Hepatocyte (in vitro differentiated cells): ENCODE measurements around the gene TBC1D20. TPM values are rescaled to one million over a fixed set of nuclear protein-coding genes. Genes with fewer than 3 reads are reported as not detected.

Experiments
- DNase-seq: peaks from one replicate; pipeline ENCODE4 v3.0.0-alpha.2; 2016; ENCODE audit warnings: low spot score
- H2AFZ ChIP-seq: fragments of 200-600 bp; sonication (generic); 2 replicates; pipeline ENCODE4 v1.6.0; 2016; ENCODE audit warnings: antibody characterized with exemption, mild to moderate bottlenecking
- H3K27ac ChIP-seq: fragments of 200-600 bp; sonication (generic); 2 replicates; pipeline ENCODE4 v1.5.1; 2016; ENCODE audit warnings: mild to moderate bottlenecking
- H3K27me3 ChIP-seq: fragments of 200-600 bp; sonication (generic); 2 replicates; pipeline ENCODE4 v1.6.1; 2016
- H3K36me3 ChIP-seq: fragments of 200-600 bp; sonication (generic); replicated peaks from 2 replicates; pipeline ENCODE4 v1.5.1; 2016; ENCODE audit warnings: low read depth; ENCODE audit not compliant: insufficient read depth
- H3K4me1 ChIP-seq: fragments of 200-600 bp; sonication (generic); 2 replicates; pipeline ENCODE4 v1.5.1; 2016; ENCODE audit warnings: mild to moderate bottlenecking, moderate library complexity; ENCODE audit not compliant: insufficient read depth
- H3K4me2 ChIP-seq: fragments of 200-600 bp; sonication (generic); 2 replicates; pipeline ENCODE4 v1.6.0; 2016
- H3K4me3 ChIP-seq: fragments of 200-600 bp; sonication (generic); 2 replicates; pipeline ENCODE4 v1.5.1; 2016; ENCODE audit warnings: mild to moderate bottlenecking
- H3K79me2 ChIP-seq: fragments of 200-600 bp; sonication (generic); 2 replicates; pipeline ENCODE4 v1.6.0; 2017; ENCODE audit warnings: mild to moderate bottlenecking
- H3K9me2 ChIP-seq: fragments of 200-600 bp; sonication (generic); replicated peaks from 2 replicates; pipeline ENCODE4 v1.6.0; 2017; ENCODE audit warnings: mild to moderate bottlenecking; ENCODE audit not compliant: insufficient read depth
- H3K9me3 ChIP-seq: fragments of 200-600 bp; sonication (generic); 2 replicates; pipeline ENCODE4 v1.5.1; 2016; ENCODE audit warnings: low read depth, mild to moderate bottlenecking
- H4K20me1 ChIP-seq: fragments of 200-600 bp; sonication (generic); 2 replicates; pipeline ENCODE4 v1.6.0; 2016; ENCODE audit warnings: mild to moderate bottlenecking; ENCODE audit not compliant: insufficient read depth, poor library complexity, severe bottlenecking
- EZH2 ChIP-seq: fragments of 200-600 bp; sonication (generic); IDR thresholded peaks from 2 replicates; pipeline ENCODE4 v1.6.1; 2016; ENCODE audit warnings: antibody characterized with exemption, mild to moderate bottlenecking, borderline replicate concordance
- EZH2phosphoT487 ChIP-seq: fragments of 200-600 bp; sonication (generic); IDR thresholded peaks from one replicate; pipeline ENCODE4 v1.6.1; 2018; ENCODE audit warnings: antibody characterized with exemption, mild to moderate bottlenecking, low read depth, moderate library complexity; ENCODE audit not compliant: unreplicated experiment, severe bottlenecking
- WGBS: methylation state at CpG from one replicate; pipeline ENCODE4 v1.1.6; 2016; ENCODE audit warnings: low lambda C conversion rate; ENCODE audit errors: missing lambda C conversion rate; 5-methylcytosine and 5-hydroxymethylcytosine counted together
- polyA plus RNA-seq: library from polyadenylated mRNA; unstranded; fragments of >200 nt; fragmentation: Nextera tagmentation; extraction: Ambion mirVana; gene quantifications from 2 replicates; pipeline ENCODE4 v1.2.1, GENCODE V29; 2016
- total RNA-seq: library from RNA; depleted of rRNA; stranded (reverse); fragments of >200 nt; gene quantifications from 2 replicates; pipeline ENCODE4 v1.2.3, GENCODE V29; 2014
- TF ChIP-seq, protein P1 (sequence below): fragments of 200-600 bp; sonication (generic); IDR thresholded peaks from 2 replicates; pipeline ENCODE4 v1.5.1; 2016; ENCODE audit warnings: antibody characterized with exemption, mild to moderate bottlenecking; ENCODE audit not compliant: poor library complexity

TBC1D20 gene
- total and polyA plus RNA-seq, 2 experiments from 2014 or later, result 32.8 to 35.8 TPM

GRCh38 chr20:403582-403957 is 58.8 kb downstream of the TBC1D20 start:
- Histone ChIP-seq H3K9me2 (no peaks in the 10 kb centered on the region), H3K36me3 (no peaks in the 10 kb centered on the region), H3K79me2 (peaks cover 4% of the 10 kb centered on the region), H3K4me2 (no peak overlapping the region), H3K4me3 (no peak overlapping the region), H3K27me3 (no peaks in the 10 kb centered on the region), H3K27ac (no peak overlapping the region), H3K9me3 (no peaks in the 10 kb centered on the region), H3K4me1 (peaks cover 12% of the 10 kb centered on the region), H4K20me1 (no peaks in the 10 kb centered on the region), H2AFZ (no peak overlapping the region)
- 93% methylated on average over 3 of the region's 3 CpGs for WGBS
- DNase-seq, result no peak
- TF ChIP-seq, protein P1, sequence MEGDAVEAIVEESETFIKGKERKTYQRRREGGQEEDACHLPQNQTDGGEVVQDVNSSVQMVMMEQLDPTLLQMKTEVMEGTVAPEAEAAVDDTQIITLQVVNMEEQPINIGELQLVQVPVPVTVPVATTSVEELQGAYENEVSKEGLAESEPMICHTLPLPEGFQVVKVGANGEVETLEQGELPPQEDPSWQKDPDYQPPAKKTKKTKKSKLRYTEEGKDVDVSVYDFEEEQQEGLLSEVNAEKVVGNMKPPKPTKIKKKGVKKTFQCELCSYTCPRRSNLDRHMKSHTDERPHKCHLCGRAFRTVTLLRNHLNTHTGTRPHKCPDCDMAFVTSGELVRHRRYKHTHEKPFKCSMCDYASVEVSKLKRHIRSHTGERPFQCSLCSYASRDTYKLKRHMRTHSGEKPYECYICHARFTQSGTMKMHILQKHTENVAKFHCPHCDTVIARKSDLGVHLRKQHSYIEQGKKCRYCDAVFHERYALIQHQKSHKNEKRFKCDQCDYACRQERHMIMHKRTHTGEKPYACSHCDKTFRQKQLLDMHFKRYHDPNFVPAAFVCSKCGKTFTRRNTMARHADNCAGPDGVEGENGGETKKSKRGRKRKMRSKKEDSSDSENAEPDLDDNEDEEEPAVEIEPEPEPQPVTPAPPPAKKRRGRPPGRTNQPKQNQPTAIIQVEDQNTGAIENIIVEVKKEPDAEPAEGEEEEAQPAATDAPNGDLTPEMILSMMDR, result no peak

DNA sequence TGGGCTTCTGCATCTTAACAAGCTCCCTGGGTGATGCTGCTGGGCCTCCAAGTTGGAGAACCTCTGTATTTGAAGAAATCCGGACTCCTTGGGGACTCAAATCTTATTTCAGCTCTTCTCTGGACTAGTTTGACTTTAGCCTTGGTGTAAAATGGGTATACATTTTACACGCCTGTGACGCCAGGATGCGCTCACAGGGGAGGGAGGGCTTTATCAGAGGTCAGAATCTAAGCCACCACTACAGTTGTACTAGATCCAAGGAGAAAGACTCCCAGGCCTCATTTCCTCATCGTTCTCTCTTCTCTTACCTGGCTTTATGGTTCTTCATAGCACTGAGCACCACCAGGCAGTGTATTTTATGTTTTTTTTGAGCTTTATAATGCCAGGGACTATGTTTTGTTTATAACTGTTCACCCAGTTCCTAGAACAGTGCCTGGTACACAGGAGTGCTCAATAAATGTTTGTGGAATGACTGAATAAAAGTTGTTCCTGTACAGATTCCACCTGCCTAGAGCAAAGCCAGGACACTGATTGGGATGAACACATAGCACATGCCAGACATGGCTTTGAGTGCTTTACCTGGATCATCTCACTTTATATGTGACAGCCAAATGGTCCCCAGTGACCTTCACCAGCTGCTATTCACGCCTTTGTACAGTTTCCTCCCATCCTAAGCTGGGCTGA is 59.3 kb downstream of the TBC1D20 start:
- Histone ChIP-seq H2AFZ (no peak overlapping the region), H3K27me3 (no peaks in the 10 kb centered on the region), H3K4me1 (peaks cover 12% of the 10 kb centered on the region), H3K9me3 (no peaks in the 10 kb centered on the region), H3K9me2 (no peaks in the 10 kb centered on the region), H3K79me2 (no peaks in the 10 kb centered on the region), H3K36me3 (no peaks in the 10 kb centered on the region), H3K4me3 (no peak overlapping the region), H4K20me1 (no peaks in the 10 kb centered on the region), H3K4me2 (no peak overlapping the region), H3K27ac (peak overlapping the region; percentile 92)
- TF ChIP-seq EZH2phosphoT487, result no peak
- TF ChIP-seq EZH2, result no peak
- TF ChIP-seq, protein P1, result no peak
- WGBS, result 78% methylated on average over 6 of the region's 6 CpGs
- no peak for DNase-seq

DNA sequence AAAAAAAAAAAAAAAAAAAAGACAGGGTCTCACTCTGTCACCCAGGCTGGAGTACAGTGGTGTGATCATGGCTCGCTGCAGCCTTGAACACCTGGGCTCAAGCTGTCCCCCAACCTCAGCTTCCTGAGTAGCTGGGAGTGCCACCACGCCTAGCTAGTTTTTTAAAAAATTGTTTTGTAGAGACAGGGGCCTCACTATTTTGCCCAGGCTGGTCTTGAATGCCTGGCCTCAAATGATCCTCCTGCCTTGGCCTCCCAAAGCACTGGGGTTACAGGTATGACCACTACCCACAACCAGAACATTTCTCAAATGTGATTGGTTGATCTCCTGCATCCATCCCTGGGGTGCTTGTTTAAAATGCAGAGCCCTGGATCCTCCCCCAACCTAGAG is 59.8 kb downstream of the TBC1D20 start:
- H3K27ac ChIP-seq, result peak overlapping the region; percentile 92
- 91% methylated on average over 2 of the region's 2 CpGs for WGBS
- DNase-seq, result no peak

More for the DNA sequence above, 59.8 kb downstream of the TBC1D20 start:
- H3K9me3 ChIP-seq, result no peaks in the 10 kb centered on the region
- peaks cover 12% of the 10 kb centered on the region for H3K4me1 ChIP-seq
- H3K4me2 ChIP-seq, result no peak overlapping the region
- no peaks in the 10 kb centered on the region for H3K79me2 ChIP-seq
- no peak overlapping the region for H3K4me3 ChIP-seq
- no peaks in the 10 kb centered on the region for H3K9me2 ChIP-seq
- no peaks in the 10 kb centered on the region for H4K20me1 ChIP-seq
- no peak overlapping the region for H2AFZ ChIP-seq
- no peaks in the 10 kb centered on the region for H3K27me3 ChIP-seq
- H3K36me3 ChIP-seq, result no peaks in the 10 kb centered on the region
- no peak for TF ChIP-seq EZH2
- TF ChIP-seq, protein P1, result no peak
- TF ChIP-seq EZH2phosphoT487, result no peak
